Gastrocnemius medialis (tissue), 4 donors: ENCODE measurements around the gene DAB2IP. TPM values are rescaled to one million over a fixed set of nuclear protein-coding genes. Genes with fewer than 3 reads are reported as not detected.
A peak's percentile ranks its signal among the peaks of the same experiment; 100 is the strongest.

Experiments used
- ATAC-seq, 2 donors: fragments of 150-250 bp; one replicate each; pipeline ENCODE4 v1.9.1; 2016
- DNase-seq, 2 donors: peaks; one replicate each; pipeline ENCODE4 v3.0.0-alpha.2; 2019
- H3K27ac ChIP-seq, 4 donors: fragments of 200-600 bp; sonication (generic); 1 replicate in 1 of 4; 2 replicates in 3 of 4; pipeline ENCODE4 v1.5.1; 2016 to 2018; ENCODE audit warnings: mild to moderate bottlenecking in 2 of 4, moderate library complexity in 1 of 4
- H3K27me3 ChIP-seq, 3 donors: fragments of 200-600 bp; sonication (generic) in 2 of 3; 1 replicate in 1 of 3; 2 replicates in 2 of 3; pipeline versions ENCODE4 v1.5.1 to v1.6.0; 2016 to 2019; ENCODE audit warnings: mild to moderate bottlenecking in 1 of 3, moderate library complexity in 1 of 3
- H3K36me3 ChIP-seq, 2 donors: fragments of 200-600 bp; sonication (generic) in 1 of 2; one replicate each; pipeline ENCODE4 v1.5.1; 2017 to 2018
- H3K4me1 ChIP-seq, 2 donors: fragments of 200-600 bp; sonication (generic) in 1 of 2; one replicate each; pipeline ENCODE4 v1.5.1; 2016 to 2017; ENCODE audit warnings: mild to moderate bottlenecking in 2 of 2
- H3K4me3 ChIP-seq, 4 donors: fragments of 200-600 bp; sonication (generic) in 3 of 4; 1 replicate in 1 of 4; 2 replicates in 3 of 4; pipeline ENCODE4 v1.5.1; 2016 to 2019; ENCODE audit warnings: mild to moderate bottlenecking in 2 of 4
- H3K9me3 ChIP-seq, 3 donors: fragments of 200-600 bp; sonication (generic) in 2 of 3; 1 replicate in 1 of 3; 2 replicates in 2 of 3; pipeline ENCODE4 v1.5.1; 2016 to 2019
- POLR2A ChIP-seq, 2 donors: fragments of 450-650 bp; IDR thresholded peaks; one replicate each; pipeline ENCODE4 v1.6.1; 2017; ENCODE audit warnings: antibody characterized with exemption in 2 of 2, mild to moderate bottlenecking in 2 of 2, moderate library complexity in 2 of 2
- in situ Hi-C, 4 donors: fragments of 200-750 bp; cut with MboI; loops; one replicate each; pipeline versions ENCODE4 v1.15.0 to v1.8.0; 2017; ENCODE audit warnings: low sequenced_read_pairs in 4 of 4
- intact Hi-C: fragments of 100-400 bp; cut with DNase I; formaldehyde crosslinking; loops from one replicate; pipeline ENCODE4 v1.15.1; 2023; ENCODE audit warnings: low total_unique reads
- total RNA-seq, 4 donors: library from RNA; depleted of rRNA; stranded (reverse); fragments of >200 nt; gene quantifications; one replicate each; pipeline versions ENCODE4 v1.1.0 to v1.2.3, GENCODE V29; 2016
- TF ChIP-seq, protein P1 (sequence below), 5 experiments: fragments of 450-650 bp in 3 of 5; fragments of 200-600 bp in 2 of 5; sonication (generic) in 2 of 5; IDR thresholded peaks in 4 of 5; conservative IDR thresholded peaks in 1 of 5; 1 replicate in 4 of 5; 2 replicates in 1 of 5; pipeline ENCODE4 v1.5.1; 2016 to 2019; ENCODE audit warnings: antibody characterized with exemption in 5 of 5, mild to moderate bottlenecking in 3 of 5, moderate library complexity in 3 of 5

Gene DAB2IP
- total RNA-seq, 4 donors from 2014 or later, result 22.7 to 68.2 (median 37.4) TPM

DNA sequence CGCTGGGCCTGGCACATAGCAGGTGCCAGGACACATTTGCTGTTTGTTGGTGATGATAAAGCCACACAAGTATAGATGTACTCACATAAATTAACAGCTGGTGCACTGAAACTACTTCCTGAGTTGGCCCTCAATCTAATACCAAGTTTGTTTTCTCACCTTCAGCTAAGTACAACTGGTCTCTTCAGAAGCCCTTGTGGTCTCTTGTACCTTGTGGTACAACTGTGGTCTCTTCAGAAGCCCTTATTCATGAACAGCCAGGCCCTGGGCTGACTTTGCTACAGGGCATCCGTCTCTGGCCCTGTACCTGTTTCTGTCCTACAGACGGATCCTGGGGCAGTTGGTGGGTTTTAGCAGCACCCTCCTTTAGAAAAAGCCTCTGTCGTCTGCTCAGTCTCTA, 81.5 kb downstream of the DAB2IP start:
- intact Hi-C loops, result no loop called here

DNA sequence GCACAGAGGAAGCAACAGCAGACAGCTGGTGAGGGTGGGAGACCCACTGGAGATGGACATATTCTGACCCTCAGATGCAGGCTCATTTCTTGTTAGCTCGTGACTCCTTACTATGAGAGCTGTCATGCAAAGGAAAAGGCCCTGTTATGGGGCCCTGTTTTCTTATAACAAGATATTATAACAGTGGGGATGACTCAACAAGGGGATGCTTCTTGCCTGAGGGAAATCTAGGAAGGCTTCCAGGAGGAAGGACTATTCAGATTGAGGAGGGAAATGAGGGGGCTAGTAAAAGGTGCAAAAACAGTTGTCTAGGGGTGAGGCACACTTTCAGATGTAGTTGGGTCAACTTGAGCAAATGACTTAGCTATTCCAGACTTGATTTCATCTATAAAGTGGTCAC, 83.0 kb downstream of the DAB2IP start:
- Histone ChIP-seq H3K27me3 (no peaks in the 10 kb centered on the region), H3K27ac (peak overlapping the region; percentile 91 to 98 (median 94)), H3K4me3 (no peak overlapping the region), H3K36me3 (no peaks in the 10 kb centered on the region), H3K4me1 (peaks cover 81 to 95% of the 10 kb centered on the region in 2 donors), H3K9me3 (no peaks in the 10 kb centered on the region)
- DNase-seq (no peak), ATAC-seq (no peak)
- intact Hi-C loops (no loop called here), in situ Hi-C loops (no loop called here)
- TF ChIP-seq POLR2A (IDR thresholded peaks at IDR 0.05), result no peak
- TF ChIP-seq, protein P1, sequence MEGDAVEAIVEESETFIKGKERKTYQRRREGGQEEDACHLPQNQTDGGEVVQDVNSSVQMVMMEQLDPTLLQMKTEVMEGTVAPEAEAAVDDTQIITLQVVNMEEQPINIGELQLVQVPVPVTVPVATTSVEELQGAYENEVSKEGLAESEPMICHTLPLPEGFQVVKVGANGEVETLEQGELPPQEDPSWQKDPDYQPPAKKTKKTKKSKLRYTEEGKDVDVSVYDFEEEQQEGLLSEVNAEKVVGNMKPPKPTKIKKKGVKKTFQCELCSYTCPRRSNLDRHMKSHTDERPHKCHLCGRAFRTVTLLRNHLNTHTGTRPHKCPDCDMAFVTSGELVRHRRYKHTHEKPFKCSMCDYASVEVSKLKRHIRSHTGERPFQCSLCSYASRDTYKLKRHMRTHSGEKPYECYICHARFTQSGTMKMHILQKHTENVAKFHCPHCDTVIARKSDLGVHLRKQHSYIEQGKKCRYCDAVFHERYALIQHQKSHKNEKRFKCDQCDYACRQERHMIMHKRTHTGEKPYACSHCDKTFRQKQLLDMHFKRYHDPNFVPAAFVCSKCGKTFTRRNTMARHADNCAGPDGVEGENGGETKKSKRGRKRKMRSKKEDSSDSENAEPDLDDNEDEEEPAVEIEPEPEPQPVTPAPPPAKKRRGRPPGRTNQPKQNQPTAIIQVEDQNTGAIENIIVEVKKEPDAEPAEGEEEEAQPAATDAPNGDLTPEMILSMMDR (IDR thresholded peaks at IDR 0.05 in 4 of 5, conservative IDR thresholded peaks at IDR 0.05 in 1 of 5), result no peak

More for the DNA sequence above, 81.5 kb downstream of the DAB2IP start:
- DNase-seq (no peak), ATAC-seq (no peak)
- peak overlapping the region in 2 of 4 donors; percentile 22 to 43 for H3K27ac ChIP-seq
- no peaks in the 10 kb centered on the region for H3K9me3 ChIP-seq
- in situ Hi-C loops, result no loop called here
- H3K27me3 ChIP-seq, result no peaks in the 10 kb centered on the region
- TF ChIP-seq, protein P1 (IDR thresholded peaks at IDR 0.05 in 4 of 5, conservative IDR thresholded peaks at IDR 0.05 in 1 of 5), result no peak
- no peak for TF ChIP-seq POLR2A (IDR thresholded peaks at IDR 0.05)
- H3K4me1 ChIP-seq, result peaks cover 80 to 95% of the 10 kb centered on the region in 2 donors
- H3K4me3 ChIP-seq, result no peak overlapping the region
- H3K36me3 ChIP-seq, result no peaks in the 10 kb centered on the region

DNA sequence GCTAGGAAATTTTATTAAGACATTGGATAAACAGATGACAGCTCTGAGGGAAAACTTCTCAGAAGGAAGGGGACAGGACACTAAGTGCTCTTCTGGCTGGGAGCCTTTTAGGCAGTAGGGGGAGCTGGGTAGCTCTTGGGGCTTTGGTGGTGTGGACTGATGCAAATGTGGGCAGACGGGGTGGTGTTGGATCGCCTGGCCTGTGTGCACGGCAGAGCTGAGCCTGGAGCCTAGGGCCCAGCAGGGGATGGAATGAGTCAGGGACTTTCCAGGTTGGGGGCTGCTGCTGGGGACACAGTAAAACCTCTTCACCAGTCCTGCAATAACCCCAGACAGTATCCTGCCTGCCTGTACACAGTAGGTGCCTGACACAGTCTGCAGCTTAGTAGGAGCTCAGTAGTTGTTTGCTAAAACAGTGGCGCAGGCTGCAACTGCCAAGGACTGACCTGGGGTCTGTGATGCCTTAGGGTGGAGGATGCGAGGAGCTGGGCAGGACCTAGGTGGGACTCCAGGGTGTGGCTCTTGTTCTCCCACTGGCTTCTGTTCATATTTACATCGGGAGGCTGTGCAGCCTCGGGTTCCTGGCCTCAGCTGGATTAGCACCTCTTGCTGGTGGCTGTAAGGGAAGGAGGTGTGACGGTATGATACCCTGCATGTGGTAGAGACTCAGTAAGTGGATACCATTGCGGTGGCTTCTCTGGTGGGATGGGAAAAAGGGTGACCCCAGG, 83.8 kb downstream of the DAB2IP start:
- Histone ChIP-seq H3K9me3 (no peaks in the 10 kb centered on the region), H3K27ac (peak overlapping the region; percentile 91 to 98 (median 94)), H3K27me3 (no peaks in the 10 kb centered on the region), H3K4me1 (peaks cover 80 to 95% of the 10 kb centered on the region in 2 donors), H3K36me3 (no peaks in the 10 kb centered on the region), H3K4me3 (peak overlapping the region in 2 of 4 donors; percentile 44)
- in situ Hi-C loops (no loop called here), intact Hi-C loops (loop anchor here (5.0 kb wide), 1 partner anchor 448 kb away; no protein-coding TSS in a partner anchor)
- ATAC-seq (no peak), DNase-seq (no peak)
- no peak for TF ChIP-seq POLR2A (IDR thresholded peaks at IDR 0.05)
- TF ChIP-seq, protein P1 (IDR thresholded peaks at IDR 0.05 in 4 of 5, conservative IDR thresholded peaks at IDR 0.05 in 1 of 5), result peak in 2 of 5 experiments; percentile 21 to 44

DNA sequence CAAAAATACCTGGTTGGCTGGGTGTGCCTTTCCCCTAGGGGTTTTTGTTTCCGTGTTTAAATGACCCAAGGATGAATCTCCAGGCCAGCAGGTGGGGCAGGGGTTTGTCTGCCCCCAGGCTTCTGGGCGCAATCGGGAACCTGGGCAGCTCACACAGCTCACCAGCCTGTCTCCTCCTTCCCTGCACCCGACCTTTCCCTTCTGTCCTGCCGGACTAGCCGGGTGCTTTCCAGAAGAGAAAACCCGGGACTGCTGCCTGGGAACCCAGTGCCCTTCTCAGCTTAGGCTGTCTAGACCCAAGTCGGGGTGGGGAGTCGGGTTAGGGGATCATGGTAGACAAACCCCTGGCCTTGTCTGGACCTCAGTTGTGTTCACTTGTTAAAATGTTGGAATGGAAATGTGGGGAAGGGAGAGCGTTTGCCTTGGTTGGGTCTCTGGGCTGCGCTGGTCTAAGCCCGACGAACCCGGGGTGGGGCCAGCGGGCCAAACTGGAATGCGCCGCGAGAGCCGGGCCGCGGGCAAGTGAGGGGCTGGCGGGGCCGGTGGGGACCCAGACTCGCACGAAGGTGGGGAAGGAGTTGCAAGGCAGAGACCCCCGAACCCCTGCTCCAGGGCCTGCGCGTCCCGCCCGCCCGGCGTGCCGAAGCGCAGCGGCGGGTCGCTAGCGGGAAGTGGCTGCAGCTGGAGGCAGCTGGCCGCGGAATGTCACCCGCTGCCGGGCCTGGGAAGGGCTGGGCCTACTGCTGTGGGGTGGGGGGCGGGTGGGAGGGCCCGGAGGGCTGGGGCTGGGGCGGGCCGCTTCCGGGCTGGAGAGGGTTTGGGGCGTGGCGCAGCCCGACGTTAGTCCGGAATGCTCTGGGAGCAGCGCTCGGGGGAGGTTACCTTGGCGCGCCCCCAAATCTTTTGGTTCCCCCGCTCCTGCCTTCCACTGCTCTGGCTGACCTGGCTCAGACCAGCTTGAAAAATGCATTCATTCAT, 84.6 kb downstream of the DAB2IP start:
- H3K9me3 ChIP-seq, result no peaks in the 10 kb centered on the region
- no peak for TF ChIP-seq POLR2A (IDR thresholded peaks at IDR 0.05)
- TF ChIP-seq, protein P1 (IDR thresholded peaks at IDR 0.05 in 4 of 5, conservative IDR thresholded peaks at IDR 0.05 in 1 of 5), result no peak
- intact Hi-C loops, result loop anchor here (5.0 kb wide), 1 partner anchor 449 kb away; no protein-coding TSS in a partner anchor
- H3K27me3 ChIP-seq, result no peaks in the 10 kb centered on the region
- peak overlapping the region; percentile 91 to 98 (median 94) for H3K27ac ChIP-seq
- in situ Hi-C loops, result no loop called here
- peaks cover 80 to 97% of the 10 kb centered on the region in 2 donors for H3K4me1 ChIP-seq
- no peaks in the 10 kb centered on the region for H3K36me3 ChIP-seq
- ATAC-seq (no peak), DNase-seq (peak in 1 of 2 donors; percentile 58)
- H3K4me3 ChIP-seq, result peak overlapping the region; percentile 44 to 54 (median 48)
